Astrocyte (in vitro differentiated cells and primary cell): ENCODE results near the gene LCAT. TPM values are rescaled to one million over a fixed set of nuclear protein-coding genes. Genes with fewer than 3 reads are reported as not detected.
A peak's percentile ranks its signal among the peaks of the same experiment; 100 is the strongest.

Experiments used
- DNase-seq: peaks from one replicate; pipeline ENCODE4 v3.0.0-alpha.2; 2010; ENCODE audit warnings: low read depth
- FAIRE-seq: peaks from 2 replicates; lab custom pipeline; 2011; peaks lifted over from hg19 to GRCh38; lab: Jason Lieb, UNC
- H2AFZ ChIP-seq: 2 replicates; pipeline ENCODE4 v1.6.0; 2012; ENCODE audit warnings: low read depth, low read length, inconsistent platforms
- H3K27ac ChIP-seq: 2 replicates; pipeline ENCODE4 v1.5.1; 2011; ENCODE audit warnings: low read depth, low read length, inconsistent platforms
- H3K27me3 ChIP-seq: 2 replicates; pipeline ENCODE4 v1.6.0; 2011; ENCODE audit warnings: low read length, inconsistent platforms; ENCODE audit not compliant: insufficient read depth
- H3K36me3 ChIP-seq: 2 replicates; pipeline ENCODE4 v1.5.1; 2011; ENCODE audit warnings: low read length, inconsistent platforms; ENCODE audit not compliant: insufficient read depth
- H3K4me1 ChIP-seq: 2 replicates; pipeline ENCODE4 v1.5.1; 2011; ENCODE audit warnings: low read length, inconsistent platforms; ENCODE audit not compliant: insufficient read depth
- H3K4me2 ChIP-seq: 2 replicates; pipeline ENCODE4 v1.6.0; 2012; ENCODE audit warnings: low read length, inconsistent platforms
- H3K4me3 ChIP-seq: 2 replicates; pipeline ENCODE4 v1.5.1; 2011; ENCODE audit warnings: low read depth, mild to moderate bottlenecking, low read length, inconsistent platforms; ENCODE audit not compliant: insufficient read depth
- H3K79me2 ChIP-seq: 2 replicates; pipeline ENCODE4 v1.6.0; 2012; ENCODE audit warnings: mild to moderate bottlenecking, low read length, inconsistent platforms; ENCODE audit not compliant: insufficient read depth
- H3K9ac ChIP-seq: 2 replicates; pipeline ENCODE4 v1.6.0; 2012; ENCODE audit warnings: mild to moderate bottlenecking, low read length, inconsistent platforms
- H3K9me3 ChIP-seq: 2 replicates; pipeline ENCODE4 v1.5.1; 2012; ENCODE audit warnings: low read depth, mild to moderate bottlenecking, low read length, inconsistent platforms; ENCODE audit not compliant: insufficient read depth
- H4K20me1 ChIP-seq: 2 replicates; pipeline ENCODE4 v1.6.0; 2012; ENCODE audit warnings: low read length, inconsistent platforms; ENCODE audit not compliant: insufficient read depth
- H3K27ac Mint-ChIP-seq: one replicate; pipeline ENCODE4 v1.8.0; 2021; ENCODE audit warnings: mild to moderate bottlenecking, mixed read lengths; ENCODE audit not compliant: unreplicated experiment
- H3K27me3 Mint-ChIP-seq: one replicate; pipeline ENCODE4 v1.8.0; 2021; ENCODE audit warnings: low read depth, mixed read lengths; ENCODE audit not compliant: unreplicated experiment
- H3K36me3 Mint-ChIP-seq: one replicate; pipeline ENCODE4 v1.8.0; 2021; ENCODE audit warnings: low read depth, mixed read lengths; ENCODE audit not compliant: unreplicated experiment
- H3K4me1 Mint-ChIP-seq: one replicate; pipeline ENCODE4 v1.8.0; 2021; ENCODE audit warnings: low read depth, mixed read lengths; ENCODE audit not compliant: unreplicated experiment
- H3K4me3 Mint-ChIP-seq: one replicate; pipeline ENCODE4 v1.8.0; 2021; ENCODE audit warnings: mild to moderate bottlenecking, moderate library complexity, mixed read lengths; ENCODE audit not compliant: unreplicated experiment
- H3K9me3 Mint-ChIP-seq: one replicate; pipeline ENCODE4 v1.8.0; 2021; ENCODE audit warnings: mild to moderate bottlenecking, mixed read lengths; ENCODE audit not compliant: unreplicated experiment
- CTCF ChIP-seq: IDR thresholded peaks from 2 replicates; pipeline ENCODE4 v1.5.1; 2011; ENCODE audit warnings: low read depth, mild to moderate bottlenecking, inconsistent platforms, low read length, moderate library complexity; ENCODE audit not compliant: insufficient read depth
- EZH2 ChIP-seq: IDR thresholded peaks from 2 replicates; pipeline ENCODE4 v1.6.1; 2012; ENCODE audit warnings: mild to moderate bottlenecking, low read length, inconsistent platforms; ENCODE audit not compliant: insufficient read depth
- total RNA-seq: library from RNA; stranded (reverse); gene quantifications from 2 replicates; pipeline ENCODE4 v1.2.1, GENCODE V29; 2021

The LCAT gene
- total RNA-seq, 1 donor from 2014 or later, result 37.9 TPM

GRCh38 chr16:67969254-67970039, 25.5 kb upstream of the LCAT start:
- peak overlapping the region; percentile 84 for H3K27ac Mint-ChIP-seq
- peak overlapping the region; percentile 100 for H3K4me3 ChIP-seq

GRCh38 chr16:67968400-67969253, 24.7 kb upstream of the LCAT start, which contains the start of gene SLC12A4:
TSS of gene SLC12A4 (minus strand) at chr16:67968637. CDS start at chr16:67968553, 84 bp downstream.
- DNase-seq, result peak; percentile 44
- Histone ChIP-seq H3K79me2 (peaks cover 47% of the 10 kb centered on the region), H2AFZ (peak within 1 kb of the TSS; percentile 95), H3K27me3 (no peaks in the 10 kb centered on the region), H3K27ac (peak within 1 kb of the TSS; percentile 92), H3K9me3 (no peaks in the 10 kb centered on the region), H3K4me2 (peak within 1 kb of the TSS; percentile 100), H3K4me1 (peaks cover 40% of the 10 kb centered on the region), H3K36me3 (no peaks in the 10 kb centered on the region), H4K20me1 (peaks cover 42% of the 10 kb centered on the region), H3K9ac (peak within 1 kb of the TSS; percentile 100), H3K4me3 (peak within 1 kb of the TSS; percentile 100)
- no peak for FAIRE-seq
- Mint-ChIP-seq H3K9me3 (no peaks in the 10 kb centered on the region), H3K27me3 (peaks cover 7% of the 10 kb centered on the region), H3K36me3 (peaks cover 5% of the 10 kb centered on the region), H3K4me3 (peak within 1 kb of the TSS; percentile 99), H3K27ac (peak within 1 kb of the TSS; percentile 99), H3K4me1 (peaks cover 24% of the 10 kb centered on the region)
- TF ChIP-seq CTCF (no peak), EZH2 (no peak)

More at GRCh38 chr16:67969254-67970039, 25.5 kb upstream of the LCAT start:
- peaks cover 39% of the 10 kb centered on the region for H3K79me2 ChIP-seq
- H4K20me1 ChIP-seq, result peaks cover 34% of the 10 kb centered on the region
- Mint-ChIP-seq H3K9me3 (no peaks in the 10 kb centered on the region), H3K4me1 (peaks cover 22% of the 10 kb centered on the region), H3K27me3 (peaks cover 7% of the 10 kb centered on the region), H3K36me3 (peaks cover 5% of the 10 kb centered on the region), H3K4me3 (peak overlapping the region; percentile 86)
- no peaks in the 10 kb centered on the region for H3K36me3 ChIP-seq
- H3K4me1 ChIP-seq, result peaks cover 31% of the 10 kb centered on the region
- H3K9ac ChIP-seq, result peak overlapping the region; percentile 100
- H2AFZ ChIP-seq, result peak overlapping the region; percentile 95
- H3K27me3 ChIP-seq, result no peaks in the 10 kb centered on the region
- no peak for TF ChIP-seq CTCF
- no peak for TF ChIP-seq EZH2
- FAIRE-seq (no peak), DNase-seq (no peak)
- H3K27ac ChIP-seq, result no peak overlapping the region
- H3K9me3 ChIP-seq, result no peaks in the 10 kb centered on the region
- peak overlapping the region; percentile 100 for H3K4me2 ChIP-seq
